SKM-1 treated with dmso at 0.1 percent for 144 hours (cell line): ENCODE measurements around the gene KSR1.
"Not testable (repeated sequence)": the region's sequence is repeated elsewhere in the genome, so short reads cannot be mapped to it uniquely, and the experiment has no call there.

Experiments used
- DNase-seq: peaks from one replicate; lab custom pipeline; 2025; ENCODE audit not compliant: unreplicated experiment; lab: John Stamatoyannopoulos, UW

Gene KSR1

DNA sequence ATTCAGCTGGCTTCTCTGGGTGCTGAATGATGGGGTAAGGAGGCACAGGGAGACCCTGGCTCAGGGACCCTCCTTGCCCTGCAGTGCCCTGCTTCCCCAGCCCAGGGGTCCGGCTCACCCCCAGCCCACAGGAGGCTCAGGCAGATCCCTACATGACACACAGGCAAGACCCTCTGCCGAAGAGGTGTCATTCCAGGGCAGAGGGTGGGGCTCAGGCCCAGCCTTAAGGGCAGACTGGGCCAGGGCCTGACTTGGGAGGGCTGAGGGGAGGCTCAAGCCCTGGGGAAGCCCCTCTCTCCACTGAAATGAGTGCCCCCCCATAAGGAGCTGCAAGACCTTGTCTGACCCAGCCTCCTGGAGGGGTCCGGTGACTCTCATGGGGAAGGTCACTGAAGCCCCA, 30.3 kb upstream of the KSR1 start:
- no peak for DNase-seq

- DNase-seq: not testable (repeated sequence)
Measured at GRCh38 chr17:27426471-27426870, 29.8 kb upstream of the KSR1 start.

DNA sequence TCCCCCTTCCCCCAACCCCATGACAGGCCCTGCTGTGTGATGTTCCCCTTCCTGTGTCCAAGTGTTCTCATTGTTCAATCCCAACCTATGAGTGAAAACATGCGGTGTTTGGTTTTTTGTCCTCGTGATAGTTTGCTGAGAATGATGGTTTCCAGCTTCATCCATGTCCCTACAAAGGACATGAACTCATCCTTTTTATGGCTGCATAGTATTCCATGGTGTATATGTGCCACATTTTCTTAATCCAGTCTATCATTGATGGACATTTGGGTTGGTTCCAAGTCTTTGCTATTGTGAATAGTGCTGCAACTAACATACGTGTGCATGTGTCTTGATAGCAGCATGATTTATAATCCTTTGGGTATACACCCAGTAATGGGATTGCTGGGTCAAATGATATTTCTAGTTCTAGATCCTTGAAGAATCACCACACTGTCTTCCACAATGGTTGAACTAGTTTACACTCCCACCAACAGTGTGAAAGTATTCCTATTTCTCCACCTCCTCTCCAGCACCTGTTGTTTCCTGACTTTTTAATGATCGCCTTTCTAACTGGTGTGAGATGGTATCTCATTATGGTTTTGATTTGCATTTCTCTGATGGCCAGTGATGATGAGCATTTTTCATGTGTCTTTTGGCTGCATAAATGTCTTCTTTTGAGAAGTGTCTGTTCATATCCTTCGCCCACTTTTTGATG, 28.9 kb upstream of the KSR1 start:
- not testable (repeated sequence) for DNase-seq

GRCh38 chr17:27428781-27429505, 27.3 kb upstream of the KSR1 start:
- DNase-seq: no peak

DNA sequence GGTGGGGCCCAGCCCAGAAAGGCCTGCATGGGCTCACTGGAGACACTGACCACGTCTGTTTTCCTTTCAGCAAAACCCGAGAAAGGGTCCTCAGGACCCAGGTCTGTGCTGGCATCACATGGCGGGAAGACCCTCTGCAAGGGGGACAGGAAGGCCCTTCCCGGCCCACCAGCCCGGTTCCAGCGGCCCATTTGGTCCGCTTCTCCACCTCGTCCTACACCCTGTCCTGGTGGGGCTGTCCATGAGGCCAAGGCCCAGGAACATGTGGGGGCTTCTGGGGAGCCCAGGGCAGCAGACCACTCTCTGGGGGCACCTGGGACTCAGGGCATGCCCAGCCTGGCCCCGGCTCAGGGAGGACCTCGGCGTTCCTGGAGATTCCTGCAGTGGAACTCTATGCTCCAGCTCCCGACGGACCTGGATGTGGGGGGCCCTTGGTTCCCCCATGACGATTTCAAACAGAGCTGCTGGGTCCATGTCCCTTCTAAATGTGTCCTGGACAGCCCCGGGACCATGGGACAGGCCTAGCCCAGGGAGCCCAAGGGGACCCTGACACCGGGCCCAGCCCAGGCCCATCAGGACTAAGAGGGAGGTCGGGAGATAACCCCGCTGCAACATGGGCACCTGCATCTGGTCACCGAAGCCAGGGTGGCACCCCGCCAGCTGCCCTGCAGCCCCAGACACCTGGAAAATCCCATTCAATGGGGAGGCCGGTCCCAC, 26.4 kb upstream of the KSR1 start:
- DNase-seq: no peak

DNA sequence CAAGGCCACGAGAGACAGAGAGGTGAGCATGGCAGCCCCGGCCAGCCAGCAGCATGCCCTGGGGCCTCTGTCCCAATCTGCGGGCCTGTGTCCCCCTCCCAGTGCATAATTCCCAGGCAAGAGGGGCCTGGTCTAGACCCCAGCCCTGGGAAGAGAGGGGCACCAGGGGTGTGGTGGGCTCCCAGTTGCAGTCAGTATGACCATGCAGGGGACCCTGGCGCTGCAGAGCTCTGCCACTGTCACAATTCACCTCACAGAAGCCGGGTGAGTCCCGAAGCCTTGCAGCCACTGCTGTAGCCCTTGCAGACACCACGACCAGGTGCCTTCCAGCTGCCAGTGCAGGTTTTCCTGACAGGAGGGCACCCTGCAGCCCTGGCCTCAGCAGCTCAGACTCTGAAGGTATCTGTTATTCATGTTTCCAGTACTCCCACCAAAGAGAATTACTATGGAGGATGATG, 25.8 kb upstream of the KSR1 start:
- no peak for DNase-seq

GRCh38 chr17:27430882-27431491, 25.3 kb upstream of the KSR1 start:
- no peak for DNase-seq

DNA sequence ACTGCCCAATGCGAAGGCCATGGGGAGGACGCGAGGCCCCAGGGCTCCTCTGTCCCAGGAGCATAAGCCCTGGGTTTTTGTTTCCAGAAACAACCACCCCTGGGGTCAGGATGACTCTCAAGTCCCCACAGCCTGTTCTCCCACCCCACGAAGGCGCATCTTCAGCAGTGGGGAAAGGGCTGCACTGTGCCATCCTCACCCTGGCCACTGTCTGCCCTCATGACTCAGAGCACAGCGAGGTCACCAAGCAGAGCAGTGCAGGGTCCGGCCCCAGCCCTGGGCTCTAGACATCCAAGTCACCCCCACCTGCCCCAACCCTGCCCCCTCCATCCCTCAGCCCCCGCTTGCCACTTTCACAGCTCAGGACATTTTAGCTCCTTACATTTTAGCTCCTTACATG, 22.7 kb upstream of the KSR1 start:
- DNase-seq: no peak

- DNase-seq: not testable (repeated sequence)
Measured at GRCh38 chr17:27435431-27436070, 20.7 kb upstream of the KSR1 start.

GRCh38 chr17:27438348-27438998, 17.8 kb upstream of the KSR1 start:
- DNase-seq: no peak

- no peak for DNase-seq
Measured at GRCh38 chr17:27439342-27439741, 16.9 kb upstream of the KSR1 start.

- DNase-seq: no peak
Measured at GRCh38 chr17:27442702-27443101, 13.5 kb upstream of the KSR1 start.

GRCh38 chr17:27443491-27443890, 12.8 kb upstream of the KSR1 start:
- no peak for DNase-seq

DNA sequence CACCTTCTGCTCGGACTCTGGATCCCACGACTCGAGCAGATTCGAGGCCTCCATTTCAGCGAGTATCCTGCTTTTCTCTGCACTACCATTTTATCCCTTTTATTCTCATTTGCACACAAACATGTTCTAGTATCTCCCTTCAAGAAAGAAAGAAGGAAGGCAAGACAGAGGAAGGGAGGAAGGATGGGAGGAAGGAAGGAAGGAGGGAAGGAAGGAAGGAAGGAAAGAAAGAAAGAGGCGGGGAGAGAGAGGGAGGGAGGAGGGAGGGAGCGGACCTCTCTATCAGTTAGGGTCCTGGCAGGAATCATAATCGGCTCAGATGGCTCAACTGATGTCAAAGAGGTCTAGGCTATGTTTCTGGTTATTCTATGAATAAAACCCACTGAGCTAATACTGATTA, 10.3 kb upstream of the KSR1 start:
- DNase-seq: no peak

- no peak for DNase-seq
Measured at GRCh38 chr17:27446569-27447301, 9.5 kb upstream of the KSR1 start.

GRCh38 chr17:27448534-27448933, 7.7 kb upstream of the KSR1 start:
- not testable (repeated sequence) for DNase-seq

- no peak for DNase-seq
Measured at GRCh38 chr17:27449541-27449940, 6.7 kb upstream of the KSR1 start.

- no peak for DNase-seq
Measured at GRCh38 chr17:27449988-27450387, 6.3 kb upstream of the KSR1 start.

GRCh38 chr17:27450416-27450815, 5.8 kb upstream of the KSR1 start:
- DNase-seq: no peak

- DNase-seq: no peak
Measured at GRCh38 chr17:27451906-27452305, 4.3 kb upstream of the KSR1 start.
